GM21390 (cell line): ENCODE measurements around the gene GOLGA6A.
A peak's percentile ranks its signal among the peaks of the same experiment; 100 is the strongest.
"Not testable (repeated sequence)": the region's sequence is repeated elsewhere in the genome, so short reads cannot be mapped to it uniquely, and the experiment has no call there.

Experiments used
- ATAC-seq: cut with Tn5 transposase; IDR thresholded peaks from one replicate; pipeline ENCODE4 v1.9.1; 2021; ENCODE audit not compliant: unreplicated experiment

Gene GOLGA6A, protein sequence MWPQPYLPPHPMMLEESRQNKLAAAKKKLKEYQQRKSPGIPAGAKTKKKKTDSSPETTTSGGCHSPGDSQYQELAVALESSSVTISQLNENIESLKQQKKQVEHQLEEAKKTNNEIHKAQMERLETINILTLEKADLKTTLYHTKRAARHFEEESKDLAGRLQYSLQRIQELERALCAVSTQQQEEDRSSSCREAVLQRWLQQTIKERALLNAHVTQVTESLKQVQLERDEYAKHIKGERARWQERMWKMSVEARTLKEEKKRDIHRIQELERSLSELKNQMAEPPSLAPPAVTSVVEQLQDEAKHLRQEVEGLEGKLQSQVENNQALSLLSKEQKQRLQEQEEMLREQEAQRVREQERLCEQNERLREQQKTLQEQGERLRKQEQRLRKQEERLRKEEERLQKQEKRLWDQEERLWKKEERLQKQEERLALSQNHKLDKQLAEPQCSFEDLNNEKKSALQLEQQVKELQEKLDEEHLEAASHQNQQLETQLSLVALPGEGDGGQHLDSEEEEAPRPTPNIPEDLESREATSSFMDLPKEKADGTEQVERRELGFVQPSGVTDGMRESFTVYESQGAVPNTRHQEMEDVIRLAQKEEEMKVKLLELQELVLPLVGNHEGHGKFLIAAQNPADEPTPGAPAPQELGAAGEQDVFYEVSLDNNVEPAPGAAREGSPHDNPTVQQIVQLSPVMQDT

GRCh38 chr15:74082450-74082849 lies at the start of gene GOLGA6A:
Gene GOLGA6A, minus strand, starts transcription at chr15:74082550. Its CDS starts 41 bp downstream, at chr15:74082509.
- ATAC-seq = not testable (repeated sequence)

DNA sequence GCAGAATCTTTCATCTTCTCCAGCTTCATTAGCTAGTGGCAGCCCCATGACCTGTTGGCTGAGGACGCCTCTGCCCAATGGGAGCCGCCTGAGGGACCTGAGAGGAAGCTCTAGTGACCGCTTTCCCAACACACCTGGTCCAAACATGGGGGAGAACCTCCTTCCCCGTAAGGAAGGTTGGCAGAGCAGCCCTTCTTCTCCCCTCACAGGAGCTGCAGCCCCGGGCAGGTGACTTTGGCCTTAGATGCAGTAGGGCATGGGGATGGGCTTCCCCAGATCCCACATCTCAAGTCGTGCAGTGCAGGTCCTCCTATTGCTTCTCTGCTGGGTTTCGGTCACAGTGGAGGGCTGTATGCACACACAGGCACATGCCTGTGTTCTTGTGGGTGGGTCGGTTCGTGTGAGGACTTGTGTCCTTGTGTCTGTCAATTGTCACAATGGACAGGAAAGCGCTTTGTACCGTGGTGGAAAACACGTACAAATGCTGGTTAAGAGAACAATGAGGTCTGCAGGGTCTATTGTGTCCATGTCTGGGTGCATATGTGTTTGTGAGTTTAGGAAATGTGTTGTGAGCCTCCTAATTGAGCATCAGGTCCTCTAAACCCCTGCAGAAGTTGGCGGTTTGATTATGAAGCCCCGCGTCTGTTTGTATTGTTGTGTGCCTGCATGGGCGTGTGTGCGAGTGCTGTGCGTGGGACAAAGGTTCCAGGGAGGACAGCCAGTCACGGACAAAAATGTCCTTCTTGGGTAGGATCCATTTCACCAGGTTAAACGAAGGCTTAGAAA lies 49.5 kb upstream of the GOLGA6A start:
- no peak for ATAC-seq

GRCh38 chr15:74130849-74131627 lies 48.7 kb upstream of the GOLGA6A start:
- ATAC-seq = no peak

DNA sequence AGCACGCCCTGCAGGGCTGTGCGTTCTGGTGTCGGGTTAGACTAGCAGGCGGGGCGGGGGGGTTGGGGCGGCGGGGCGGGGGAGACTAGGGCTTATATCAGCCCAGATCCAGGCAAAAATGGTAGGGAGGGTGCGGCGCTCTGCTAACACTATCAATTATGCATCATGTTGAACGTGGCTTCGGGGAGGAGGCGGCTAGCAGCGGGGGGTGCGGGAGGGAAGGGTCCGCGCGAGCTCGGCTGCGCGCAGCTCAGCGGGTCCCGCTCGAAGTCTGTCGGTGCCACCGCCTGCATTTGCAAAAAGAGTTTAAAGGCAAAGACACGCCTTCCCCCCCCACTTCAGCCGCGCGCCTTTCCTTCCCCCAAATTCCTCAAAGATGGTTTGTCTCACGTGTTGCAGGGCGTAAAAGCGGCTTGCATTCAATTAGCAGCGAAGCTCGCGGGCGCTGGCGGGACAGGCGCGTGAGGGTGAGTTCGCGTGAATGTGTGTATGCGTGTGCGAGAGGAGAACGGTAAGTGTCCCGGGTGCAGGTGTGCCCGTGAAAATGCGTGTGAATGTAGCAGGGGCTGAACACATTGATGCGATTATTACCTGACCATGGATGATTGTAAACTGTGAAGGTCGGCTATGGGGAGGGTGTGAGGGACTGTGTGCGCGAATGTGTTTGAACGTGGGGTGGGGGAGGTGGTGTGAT lies 48.0 kb upstream of the GOLGA6A start, which contains the start of gene ISLR2:
TSS of gene ISLR2 (plus strand) at position 432 of the 694 bp plus-strand sequence. CDS start 2,169 bp downstream, outside the sequence.
- no peak for ATAC-seq

DNA sequence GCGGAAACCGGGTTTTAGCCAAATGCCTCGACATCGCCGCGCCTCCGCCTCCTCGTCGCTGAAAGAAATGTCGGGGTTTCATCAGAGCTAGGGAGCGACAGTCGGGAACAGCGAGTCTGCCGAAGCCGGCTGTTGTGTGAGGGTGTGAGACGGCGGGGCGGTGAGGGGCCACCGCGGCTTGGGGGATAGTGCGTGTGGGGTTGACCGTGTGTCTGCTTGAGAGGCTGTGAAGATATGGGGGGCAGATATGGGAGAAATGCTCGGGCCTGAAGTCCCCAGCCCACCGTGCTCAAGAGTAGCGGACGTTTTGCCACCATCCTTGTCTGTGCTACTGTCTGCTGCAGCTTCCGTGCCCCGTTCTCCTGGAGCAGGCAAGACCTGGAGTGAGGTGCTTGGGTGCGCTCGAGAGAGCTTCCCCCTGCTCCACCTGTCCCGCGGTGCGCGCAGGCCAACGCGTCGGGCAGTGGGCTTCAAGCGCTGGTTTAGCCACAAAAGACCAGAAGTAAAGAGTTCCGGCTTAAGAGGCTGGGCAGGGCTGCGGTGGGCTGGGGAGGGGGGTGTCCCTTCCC lies 47.3 kb upstream of the GOLGA6A start:
- no peak for ATAC-seq

DNA sequence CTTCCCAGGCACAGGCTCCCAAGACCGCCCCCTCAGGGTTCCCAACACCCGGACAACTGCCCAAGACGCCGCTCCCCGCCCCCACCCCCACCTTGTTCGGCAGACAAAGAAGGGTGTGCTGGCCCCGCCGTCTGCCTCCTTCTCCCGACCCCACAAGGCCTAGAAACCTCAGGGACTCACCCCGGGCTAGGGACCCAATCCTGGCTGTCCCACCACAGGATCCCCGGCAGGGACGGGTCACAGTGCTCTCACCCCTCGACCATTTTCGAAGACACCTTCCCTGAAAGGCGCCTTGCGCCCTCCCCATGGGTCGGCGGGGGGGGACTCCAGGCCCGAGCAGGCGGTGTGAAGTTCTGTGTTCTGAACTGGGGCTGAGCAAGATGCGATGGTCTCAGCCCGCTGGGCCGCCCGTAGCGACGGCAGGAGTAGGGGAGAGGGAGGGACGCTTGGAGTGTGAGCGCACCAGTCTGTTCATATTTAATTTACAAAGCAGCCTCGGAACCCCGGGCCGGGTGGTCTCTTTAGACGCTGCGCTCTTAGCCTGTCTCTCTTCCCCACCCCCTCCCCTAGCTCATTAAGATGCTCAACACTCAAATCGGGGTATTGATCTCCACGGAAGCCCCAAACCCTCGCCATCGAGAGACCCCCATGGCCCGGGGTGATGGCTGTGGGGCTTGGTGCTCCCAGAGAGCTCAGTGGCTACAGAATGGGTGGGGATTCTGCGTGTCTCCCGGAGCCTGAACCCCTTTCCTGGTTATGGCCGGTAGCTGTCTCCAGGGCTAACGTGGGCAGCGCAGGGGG lies 46.6 kb upstream of the GOLGA6A start:
- no peak for ATAC-seq

DNA sequence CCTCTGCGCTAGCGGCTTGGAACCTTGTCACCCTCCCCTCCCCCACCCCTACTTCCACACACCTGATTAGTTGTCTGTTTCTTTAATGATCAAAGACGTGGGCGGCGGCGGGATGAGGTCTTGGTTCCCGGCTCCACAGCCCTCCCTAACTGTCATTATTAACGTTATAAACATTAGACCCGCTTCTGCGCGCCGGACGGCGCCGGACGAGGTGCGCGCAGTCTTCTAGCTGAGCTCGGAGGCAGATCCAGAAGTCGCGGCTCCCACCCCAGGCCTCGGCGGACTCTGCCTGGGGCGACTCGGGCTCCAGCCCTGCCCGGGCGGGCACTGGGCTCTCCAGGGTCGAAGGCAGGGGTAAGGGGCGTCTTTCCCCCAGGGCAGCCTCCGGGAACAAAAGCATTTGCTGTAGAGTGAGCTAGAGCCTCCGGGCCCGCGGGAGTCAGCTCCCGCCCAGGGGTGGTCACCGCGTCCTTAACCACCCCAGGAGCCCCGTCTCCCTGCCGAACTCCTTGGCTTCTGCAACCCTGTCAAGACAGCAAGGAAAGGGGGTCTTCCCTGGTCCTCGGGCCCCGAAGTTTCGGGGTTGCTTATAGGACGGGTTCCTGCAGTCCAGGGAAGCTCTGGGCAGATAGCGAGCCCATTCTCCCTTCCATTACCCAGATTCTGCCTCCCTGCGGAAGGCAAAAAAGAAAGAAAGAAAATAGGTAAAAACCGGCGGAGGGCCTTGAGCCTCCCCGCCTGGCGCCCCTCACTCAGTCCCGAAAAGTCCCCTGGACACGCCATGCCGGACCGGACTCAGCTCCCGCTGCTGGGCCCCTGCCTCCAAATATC lies 45.8 kb upstream of the GOLGA6A start:
- no peak for ATAC-seq

- ATAC-seq = peak; percentile 55
Observed at GRCh38 chr15:74127255-74127953, 45.1 kb upstream of the GOLGA6A start.

GRCh38 chr15:74124759-74125158 lies 42.4 kb upstream of the GOLGA6A start:
- no peak for ATAC-seq

DNA sequence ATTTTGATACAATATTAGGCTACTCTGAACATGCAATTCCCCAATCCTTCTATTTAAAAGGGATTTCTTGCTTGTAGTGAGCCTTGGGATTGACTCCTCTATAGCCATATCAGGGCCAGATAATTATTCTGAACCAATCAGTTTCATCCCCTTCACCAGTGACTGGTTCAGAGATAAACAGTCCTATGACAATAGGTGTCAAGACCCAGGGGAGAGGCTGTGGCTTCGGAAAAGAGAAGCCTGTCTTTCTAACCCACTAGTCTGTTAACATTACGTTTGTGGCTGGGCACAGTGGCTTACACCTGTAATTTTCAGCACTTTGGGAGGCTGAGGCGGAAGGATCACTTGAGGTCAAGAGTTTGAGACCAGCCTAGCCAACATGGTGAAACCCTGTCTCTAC lies 41.8 kb upstream of the GOLGA6A start:
- no peak for ATAC-seq

DNA sequence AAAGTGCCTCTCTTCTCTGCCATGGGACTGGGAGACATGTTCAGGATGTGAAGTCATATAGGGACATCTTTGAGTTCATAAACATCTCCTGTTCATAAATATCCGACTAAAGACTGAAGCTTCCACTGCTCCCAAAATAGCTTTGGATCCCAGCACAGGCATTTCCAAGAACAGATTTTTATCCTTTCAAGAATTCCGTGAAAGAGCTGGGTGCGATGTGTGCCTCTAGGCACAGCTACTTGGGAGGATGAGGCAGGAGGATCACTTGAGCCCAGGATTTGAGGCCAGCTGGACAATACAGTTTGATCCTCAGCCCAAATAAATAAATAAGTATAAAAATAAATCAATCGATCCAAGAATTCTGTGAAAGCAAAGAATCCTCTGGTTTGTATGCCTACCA lies 41.3 kb upstream of the GOLGA6A start:
- no peak for ATAC-seq

- ATAC-seq = no peak
Observed at GRCh38 chr15:74123131-74123429, 40.7 kb upstream of the GOLGA6A start.

DNA sequence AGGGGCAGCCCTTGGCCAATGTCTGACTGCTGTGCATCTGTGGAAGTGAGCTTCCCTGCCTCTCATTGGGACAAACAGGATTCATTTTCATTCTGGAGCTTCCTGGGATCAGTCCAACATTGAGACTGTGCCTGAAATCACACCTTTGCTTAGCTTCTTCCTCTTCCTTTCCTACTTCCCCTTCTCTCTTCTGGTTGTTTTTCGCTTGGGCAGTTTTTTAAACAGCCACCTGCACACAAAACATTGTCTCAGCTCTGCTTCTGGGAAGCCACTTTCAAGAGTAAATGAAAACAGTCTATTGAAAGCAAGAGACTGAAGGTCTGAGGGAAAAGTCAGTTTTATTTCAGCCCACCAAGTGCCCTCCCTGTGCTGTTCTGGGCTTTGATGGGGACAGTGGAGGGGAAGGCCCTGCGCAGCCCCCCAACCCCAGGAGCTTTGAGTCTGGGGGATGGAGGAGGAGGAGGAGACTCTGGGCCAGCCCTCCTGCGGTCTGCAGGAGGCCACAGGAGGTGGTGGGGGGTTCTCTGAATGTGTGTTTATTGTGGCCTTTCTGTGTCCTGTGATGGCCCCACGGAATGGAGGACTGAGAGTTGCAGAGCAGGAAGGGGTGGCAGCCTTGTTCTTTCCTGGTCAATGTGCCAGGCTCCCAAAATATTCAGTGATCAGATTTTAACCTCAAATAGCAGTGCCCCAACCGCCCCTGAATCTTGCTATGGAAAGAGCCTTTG lies 40.2 kb upstream of the GOLGA6A start:
- ATAC-seq = no peak

DNA sequence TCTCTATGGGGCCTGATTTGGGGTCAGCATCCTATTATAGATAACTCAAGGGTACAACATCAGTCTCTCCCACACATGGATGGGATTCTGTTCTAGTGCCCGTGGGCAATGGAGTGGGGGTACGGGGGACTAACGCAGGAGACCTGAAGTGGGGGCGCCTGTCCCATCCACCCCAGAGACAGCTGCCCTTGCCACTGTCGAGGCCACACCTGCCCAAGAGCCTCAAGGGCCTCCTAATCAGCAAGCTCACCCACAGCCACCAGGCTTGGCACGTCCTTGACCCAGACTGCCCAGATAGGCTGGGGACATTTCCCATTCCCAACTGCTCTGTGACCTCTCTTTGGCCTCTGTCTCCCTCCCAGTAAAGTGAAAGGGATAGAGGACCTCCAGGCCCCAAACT lies 39.5 kb upstream of the GOLGA6A start:
- no peak for ATAC-seq

DNA sequence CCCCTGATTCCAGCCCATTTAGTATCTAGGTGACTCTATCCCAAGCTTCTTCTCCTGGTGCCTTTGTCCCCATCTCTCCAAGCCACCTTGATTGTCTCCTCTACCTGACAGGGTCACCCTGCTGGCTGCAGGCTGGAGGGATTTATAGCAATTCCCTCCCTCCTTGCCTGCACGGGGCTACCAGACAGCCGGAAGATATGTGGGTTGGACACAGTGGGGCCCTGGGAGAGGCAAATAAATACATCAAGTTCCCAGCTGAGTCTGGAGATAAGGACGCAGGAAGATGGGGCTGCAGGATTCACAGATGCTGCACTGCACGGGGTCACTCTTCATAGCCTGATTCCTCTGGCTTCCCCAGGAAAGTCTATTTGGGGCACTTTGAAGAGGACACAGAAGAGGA lies 38.7 kb upstream of the GOLGA6A start:
- ATAC-seq = no peak

DNA sequence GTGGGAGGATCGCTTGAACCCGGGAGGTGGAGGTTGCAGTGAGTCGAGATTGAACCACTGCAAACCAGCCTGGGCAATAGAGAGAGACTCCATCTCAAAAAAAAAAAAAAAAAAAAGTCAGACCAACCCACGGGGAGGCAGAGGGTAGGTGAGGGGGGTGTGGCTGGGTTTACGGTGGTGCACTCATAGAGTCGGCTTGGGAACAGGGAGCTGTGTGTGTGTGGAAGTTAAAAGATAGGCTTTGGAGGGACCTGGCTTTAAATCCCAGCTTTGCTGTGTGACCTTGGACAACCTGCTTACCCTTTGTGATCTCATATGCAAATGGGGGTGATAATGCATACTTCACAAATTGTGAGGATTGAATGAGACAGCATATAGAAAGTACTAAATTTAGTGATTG lies 38.1 kb upstream of the GOLGA6A start:
- ATAC-seq = no peak

DNA sequence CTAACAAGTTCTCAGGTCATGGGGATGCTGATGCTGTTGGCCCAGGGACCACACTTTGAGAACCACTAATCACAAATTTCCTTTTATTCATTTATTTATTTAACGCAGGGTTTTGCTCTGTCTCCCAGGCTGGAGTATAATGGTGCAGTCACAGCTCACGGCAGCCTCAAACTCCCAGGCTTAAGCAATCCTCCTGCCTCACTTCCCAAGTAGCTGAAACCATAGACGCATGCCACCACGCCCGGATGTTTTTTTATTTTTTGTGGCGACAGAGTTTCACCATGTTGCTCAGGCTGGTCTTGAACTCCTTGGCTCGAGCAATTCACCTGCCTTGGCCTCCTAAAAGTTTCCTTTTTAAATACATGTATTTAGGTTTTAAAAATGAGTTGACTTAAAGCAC lies 27.4 kb upstream of the GOLGA6A start:
- ATAC-seq = no peak
